H1 (cell line): Measurements from ENCODE around the gene IQSEC3. TPM values are rescaled to one million over a fixed set of nuclear protein-coding genes. Genes with fewer than 3 reads are reported as not detected.

Experiments used
- CTCF ChIA-PET: fragments of 300-600 bp; sonication (Branson Sonifier 250); formaldehyde crosslinking; loops from one replicate; lab custom pipeline; 2021; ENCODE audit not compliant: partially characterized antibody; lab: Charles Lee
- POLR2A ChIA-PET: fragments of 300-600 bp; sonication (Branson Sonifier 250); formaldehyde crosslinking; loops from one replicate; lab custom pipeline; 2021; ENCODE audit warnings: inconsistent platforms; ENCODE audit not compliant: partially characterized antibody; lab: Charles Lee
- DNase-seq, 2 experiments: peaks; one replicate each; pipeline versions ENCODE4 v3.0.0 to v3.0.0-alpha.2; 2010 to 2022; ENCODE audit warnings: low spot score in 2 of 2, low read depth in 1 of 2, mixed read lengths in 1 of 2
- FAIRE-seq: peaks from 2 replicates; lab custom pipeline; 2011; peaks lifted over from hg19 to GRCh38; lab: Jason Lieb, UNC
- H2AFZ ChIP-seq: 2 replicates; pipeline ENCODE4 v1.8.1; 2012; ENCODE audit warnings: low read length, inconsistent platforms
- H2AK5ac ChIP-seq: 2 replicates; pipeline ENCODE4 v1.6.1; 2013; ENCODE audit warnings: low read depth, low read length
- H2BK120ac ChIP-seq: replicated peaks from 2 replicates; pipeline ENCODE3; 2013; ENCODE audit warnings: low read depth, low read length, inconsistent platforms
- H2BK12ac ChIP-seq: 2 replicates; pipeline ENCODE4 v1.6.1; 2013; ENCODE audit warnings: low read depth, low read length
- H2BK15ac ChIP-seq: 2 replicates; pipeline ENCODE4 v1.6.1; 2013; ENCODE audit warnings: low read length
- H2BK20ac ChIP-seq: 2 replicates; pipeline ENCODE4 v1.6.1; 2013; ENCODE audit warnings: low read length
- H2BK5ac ChIP-seq: 2 replicates; pipeline ENCODE4 v1.6.1; 2013; ENCODE audit warnings: low read depth, low read length
- H3K14ac ChIP-seq: 2 replicates; pipeline ENCODE4 v1.6.1; 2013; ENCODE audit warnings: inconsistent platforms; ENCODE audit not compliant: insufficient read length
- H3K18ac ChIP-seq: 2 replicates; pipeline ENCODE4 v1.6.1; 2013; ENCODE audit warnings: low read length; ENCODE audit errors: extremely low read depth
- H3K23ac ChIP-seq: 2 replicates; pipeline ENCODE4 v1.6.1; 2013; ENCODE audit warnings: inconsistent platforms; ENCODE audit not compliant: insufficient read length
- H3K23me2 ChIP-seq: 2 replicates; pipeline ENCODE4 v1.6.1; 2013; ENCODE audit warnings: low read depth, low read length
- H3K27ac ChIP-seq: 2 replicates; pipeline ENCODE4 v1.6.1; 2011; ENCODE audit warnings: low read depth, low read length, inconsistent platforms
- H3K27me3 ChIP-seq, 4 experiments: replicated peaks in 1 of 4; 1 replicate in 1 of 4; 2 replicates in 3 of 4; pipeline versions ENCODE4 v1.6.1 to v1.8.1; 2011 to 2013; ENCODE audit warnings: low read length in 3 of 4, mild to moderate bottlenecking in 3 of 4, inconsistent platforms in 2 of 4, mixed read lengths in 2 of 4, moderate library complexity in 1 of 4; ENCODE audit not compliant: control insufficient read depth in 3 of 4, insufficient read depth in 3 of 4; ENCODE audit errors: extremely low read depth in 1 of 4
- H3K36me3 ChIP-seq, 4 experiments: 2 replicates each; pipeline versions ENCODE4 v1.6.1 to v1.8.1; 2011 to 2013; ENCODE audit warnings: mild to moderate bottlenecking in 4 of 4, low read length in 3 of 4, moderate library complexity in 2 of 4, control low read depth in 1 of 4, inconsistent platforms in 1 of 4; ENCODE audit not compliant: insufficient read depth in 4 of 4, control insufficient read depth in 2 of 4
- H3K4ac ChIP-seq: replicated peaks from 2 replicates; pipeline ENCODE3; 2013; ENCODE audit warnings: low read length, low read depth, mixed read lengths, inconsistent platforms; ENCODE audit not compliant: insufficient read length
- H3K4me1 ChIP-seq, 4 experiments: replicated peaks in 1 of 4; 1 replicate in 1 of 4; 2 replicates in 3 of 4; pipeline versions ENCODE4 v1.6.1 to v1.8.1; 2011 to 2013; ENCODE audit warnings: low read length in 3 of 4, inconsistent platforms in 2 of 4, mixed read lengths in 1 of 4; ENCODE audit not compliant: insufficient read depth in 4 of 4, control insufficient read depth in 3 of 4
- H3K4me2 ChIP-seq, 2 experiments: 2 replicates each; pipeline versions ENCODE4 v1.6.1 to v1.8.1; 2011 to 2013; ENCODE audit warnings: low read depth in 2 of 2, low read length in 2 of 2, control low read depth in 1 of 2, inconsistent platforms in 1 of 2, mild to moderate bottlenecking in 1 of 2; ENCODE audit not compliant: insufficient read depth in 1 of 2
- H3K4me3 ChIP-seq, 4 experiments: fragments of 200-600, 300-600 bp in 1 of 4; sonication (generic), shearing (Covaris generic), sonication (Bioruptor Twin) in 1 of 4; 2 replicates each; pipeline versions ENCODE4 v1.5.1 to v1.8.1; 2011 to 2016; ENCODE audit warnings: low read length in 4 of 4, low read depth in 3 of 4, control low read depth in 2 of 4, inconsistent platforms in 2 of 4, mild to moderate bottlenecking in 2 of 4, mixed read lengths in 1 of 4, moderate library complexity in 1 of 4; ENCODE audit not compliant: insufficient read depth in 2 of 4; ENCODE audit errors: extremely low read depth in 1 of 4
- H3K56ac ChIP-seq: replicated peaks from 2 replicates; pipeline ENCODE3; 2013; ENCODE audit warnings: low read depth, mild to moderate bottlenecking, mixed read lengths, low read length, inconsistent platforms; ENCODE audit not compliant: insufficient read length
- H3K79me1 ChIP-seq: 2 replicates; pipeline ENCODE4 v1.6.1; 2013; ENCODE audit warnings: low read depth, low read length, control low read depth
- H3K79me2 ChIP-seq, 2 experiments: 2 replicates each; pipeline versions ENCODE4 v1.6.1 to v1.8.1; 2012 to 2013; ENCODE audit warnings: low read length in 2 of 2, mild to moderate bottlenecking in 2 of 2, inconsistent platforms in 1 of 2; ENCODE audit not compliant: insufficient read depth in 2 of 2, control insufficient read depth in 1 of 2
- H3K9ac ChIP-seq, 4 experiments: replicated peaks in 1 of 4; 1 replicate in 1 of 4; 2 replicates in 3 of 4; pipeline versions ENCODE4 v1.6.1 to v1.8.1; 2011 to 2013; ENCODE audit warnings: low read depth in 3 of 4, low read length in 3 of 4, control low read depth in 2 of 4, mild to moderate bottlenecking in 2 of 4, moderate library complexity in 2 of 4, inconsistent platforms in 1 of 4; ENCODE audit errors: extremely low read depth in 1 of 4
- H3K9me3 ChIP-seq, 2 experiments: 2 replicates each; pipeline versions ENCODE4 v1.6.1 to v1.8.1; 2012 to 2013; ENCODE audit warnings: mild to moderate bottlenecking in 2 of 2, moderate library complexity in 2 of 2, control low read depth in 1 of 2, inconsistent platforms in 1 of 2, low read depth in 1 of 2, low read length in 1 of 2, mixed read lengths in 1 of 2; ENCODE audit not compliant: insufficient read depth in 2 of 2
- H4K20me1 ChIP-seq, 2 experiments: replicated peaks in 1 of 2; 2 replicates each; pipeline versions ENCODE3 to v1.8.1; 2011 to 2013; ENCODE audit warnings: inconsistent platforms in 2 of 2, low read length in 2 of 2, mild to moderate bottlenecking in 1 of 2; ENCODE audit not compliant: insufficient read depth in 2 of 2, control insufficient read depth in 1 of 2
- H4K5ac ChIP-seq: 2 replicates; pipeline ENCODE4 v1.6.1; 2013; ENCODE audit warnings: low read length, low read depth, mixed read lengths, inconsistent platforms; ENCODE audit not compliant: insufficient read length
- H4K8ac ChIP-seq: 2 replicates; pipeline ENCODE4 v1.8.0; 2013; ENCODE audit warnings: mild to moderate bottlenecking, moderate library complexity, low read length, inconsistent platforms; ENCODE audit not compliant: insufficient read depth; ENCODE audit errors: extremely low read depth
- H4K91ac ChIP-seq: replicated peaks from 2 replicates; pipeline ENCODE3; 2013; ENCODE audit warnings: low read length, mixed read lengths, inconsistent platforms; ENCODE audit not compliant: insufficient read length
- BACH1 ChIP-seq: IDR thresholded peaks from 2 replicates; pipeline ENCODE4 v1.6.1; 2012; ENCODE audit warnings: low read length, improper control_type of control experiment
- WGBS, 2 experiments: shearing (Covaris generic) in 1 of 2; methylation state at CpG; one replicate each; pipeline versions ENCODE4 v1.1.6 to v1.1.7; 2013 to 2015; ENCODE audit warnings: low lambda C conversion rate in 2 of 2, mixed read lengths in 2 of 2, inconsistent platforms in 1 of 2, low coverage in 1 of 2, missing lambda C conversion rate in 1 of 2; ENCODE audit not compliant: insufficient replicate concordance in 2 of 2, insufficient coverage in 1 of 2, insufficient read length in 1 of 2; ENCODE audit errors: extremely low coverage in 1 of 2, missing lambda C conversion rate in 1 of 2; 5-methylcytosine and 5-hydroxymethylcytosine counted together
- polyA plus RNA-seq, 7 experiments: library from polyadenylated mRNA; depleted of rRNA in 3 of 7; stranded (reverse) in 5 of 7; unstranded in 2 of 7; fragments of >200 nt in 5 of 7; fragments of 200-250 nt in 2 of 7; gene quantifications; 1 replicate in 5 of 7; 2 replicates in 1 of 7; 4 replicates in 1 of 7; pipeline versions ENCODE4 v1.2.1 to v1.2.3, GENCODE V29; 2011 to 2013; ENCODE audit warnings: missing spikeins in 2 of 7, mixed read lengths in 2 of 7
- total RNA-seq: library from RNA; stranded (reverse); fragmentation: NEBNext Ultra II Directional; extraction: Animal tissue kit (Norgen Biotek cat#: 25700); gene quantifications from 2 replicates; pipeline ENCODE4 v1.2.1, GENCODE V29; 2021

Gene IQSEC3
- total and polyA plus RNA-seq, 2 of the 8 experiments (the other 6 are each of a cell fraction or from before 2014, with no cell fraction given), result 1.2 to 3.1 TPM

GRCh38 chr12:120951-121350, 54.4 kb downstream of the IQSEC3 start:
- Histone ChIP-seq H3K36me3 (no peaks in the 10 kb centered on the region), H4K8ac (no peak overlapping the region), H3K18ac (no peak overlapping the region), H3K79me1 (no peaks in the 10 kb centered on the region), H3K9ac (no peak overlapping the region), H3K56ac (no peak overlapping the region), H3K14ac (no peak overlapping the region), H3K4ac (no peak overlapping the region), H4K91ac (no peak overlapping the region)
- ChIA-PET CTCF (interaction anchor here (0.7 to 5.6 kb wide), 5 partner anchors 9 to 56 kb away, joined by 3 to 31 read pairs (median 3); no protein-coding TSS in a partner anchor), POLR2A (no interaction called here)
- 74% methylated on average over 6 of the region's 6 CpGs; no CpG with 5 or more reads in 1 of the 2 experiments for WGBS, 2 experiments
- no peak for FAIRE-seq
- no peak for TF ChIP-seq BACH1
- TF ChIP-seq, all 59 proteins: peak for 0
- Histone ChIP-seq H3K4me3 (no peak overlapping the region), H3K27ac (no peak overlapping the region), H3K9me3 (no peaks in the 10 kb centered on the region), H3K27me3 (no peaks in the 10 kb centered on the region), H4K5ac (no peak overlapping the region), H2BK120ac (no peak overlapping the region), H3K79me2 (no peaks in the 10 kb centered on the region), H2BK20ac (no peak overlapping the region), H4K20me1 (no peaks in the 10 kb centered on the region), H3K23me2 (no peaks in the 10 kb centered on the region), H2AK5ac (no peak overlapping the region), H2BK5ac (no peak overlapping the region), H3K23ac (no peak overlapping the region), H2BK12ac (no peak overlapping the region), H3K4me2 (no peak overlapping the region), H3K4me1 (no peaks in the 10 kb centered on the region; a peak in 3 of 7 replicates), H2AFZ (no peak overlapping the region), H2BK15ac (no peak overlapping the region)
- no peak for DNase-seq
